ENCODE results near the gene SPOCK3. TPM values are rescaled to one million over a fixed set of nuclear protein-coding genes. Genes with fewer than 3 reads are reported as not detected.
"Not testable (repeated sequence)": the region's sequence is repeated elsewhere in the genome, so short reads cannot be mapped to it uniquely, and the experiment has no call there.

Gene SPOCK3
- total and polyA plus RNA-seq, 2 experiments from 2014 or later, result 1.6 to 4.1 TPM

DNA sequence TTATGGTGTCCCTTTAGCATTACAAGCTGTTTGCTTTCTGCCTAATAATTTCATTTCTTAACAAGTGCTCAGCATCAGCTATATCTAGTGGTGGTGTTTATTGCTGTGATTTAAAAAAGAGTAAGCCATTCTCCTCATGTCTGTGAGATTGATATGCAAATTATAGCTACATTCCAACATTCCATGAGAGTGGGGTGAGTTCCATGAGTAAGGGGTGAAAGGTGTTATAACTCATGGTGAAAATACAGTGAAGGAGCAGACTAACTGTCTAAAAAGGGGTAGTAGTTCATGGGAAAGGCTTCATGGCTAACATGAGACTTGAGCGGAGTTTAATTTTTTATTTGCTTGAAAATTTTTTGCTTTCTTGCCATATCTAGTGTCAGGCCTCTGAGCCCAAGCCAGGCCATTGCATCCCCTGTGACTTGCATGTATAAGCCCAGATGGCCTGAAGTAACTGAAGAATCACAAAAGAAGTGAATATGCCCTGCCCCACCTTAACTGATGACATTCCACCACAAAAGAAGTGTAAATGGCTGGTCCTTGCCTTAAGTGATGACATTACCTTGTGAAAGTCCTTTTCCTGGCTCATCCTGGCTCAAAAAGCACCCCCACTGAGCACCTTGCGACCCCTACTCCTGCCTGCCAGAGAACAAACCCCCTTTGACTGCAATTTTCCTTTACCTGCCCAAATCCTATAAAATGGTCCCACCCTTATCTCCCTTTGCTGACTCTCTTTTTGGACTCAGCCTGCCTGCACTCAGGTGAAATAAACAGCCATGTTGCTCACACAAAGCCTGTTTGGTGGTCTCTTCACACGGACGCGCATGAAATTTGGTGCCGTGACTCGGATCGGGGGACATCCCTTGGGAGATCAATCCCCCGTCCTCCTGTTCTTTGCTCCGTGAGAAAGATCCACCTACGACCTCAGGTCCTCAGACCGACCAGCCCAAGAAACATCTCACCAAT is 518.3 kb downstream of the SPOCK3 start:
- not testable (repeated sequence) for H3K36me3 ChIP-seq (ENCODE audit: insufficient read depth); H2AFZ ChIP-seq; H3F3A ChIP-seq (replicated peaks; ENCODE audit: low read depth); H3K27me3 ChIP-seq (ENCODE audit: insufficient read depth); H4K20me1 ChIP-seq (replicated peaks; ENCODE audit: insufficient read depth); H3K27me3 Mint-ChIP-seq (ENCODE audit: insufficient read depth, low read depth, poor library complexity); H3K9me2 ChIP-seq (ENCODE audit: insufficient read depth)
- Histone ChIP-seq H3K4me1 (ENCODE audit: insufficient read depth) (peaks cover 13% of the 10 kb centered on the region), H3K27ac (ENCODE audit: low read depth) (peak overlapping the region; percentile 95), H3K79me2 (replicated peaks; ENCODE audit: insufficient read depth) (peaks cover 17% of the 10 kb centered on the region), H3K4me2 (peak overlapping the region; percentile 4; the same call in 1 of the 2 replicates), H3K4me3 (peak overlapping the region; percentile 50)
- DNase-seq (ENCODE audit: low spot score) (peak; percentile 69), ATAC-seq (peak; percentile 90)
- H3K4me1 Mint-ChIP-seq, result peaks cover 17% of the 10 kb centered on the region
- TF ChIP-seq ZNF114 (CRISPR knock-in tag; IDR thresholded peaks at IDR 0.05), result 0 out of 2 replicates have a peak, but pooled peaks have one; percentile 52
- TF ChIP-seq NANOG (IDR thresholded peaks at IDR 0.05; ENCODE audit: borderline replicate concordance), result peak; percentile 70; the same call in 1 of the 2 replicates
- peaks cover 63% of the 10 kb centered on the region for H3K9me3 Mint-ChIP-seq
- peak overlapping the region; percentile 52; the same call in 2 of the 3 replicates for H3K4me3 Mint-ChIP-seq
- peak overlapping the region; percentile 92 for H3K27ac Mint-ChIP-seq
- peaks cover 79% of the 10 kb centered on the region for H3K36me3 Mint-ChIP-seq (ENCODE audit: low read depth)

DNA sequence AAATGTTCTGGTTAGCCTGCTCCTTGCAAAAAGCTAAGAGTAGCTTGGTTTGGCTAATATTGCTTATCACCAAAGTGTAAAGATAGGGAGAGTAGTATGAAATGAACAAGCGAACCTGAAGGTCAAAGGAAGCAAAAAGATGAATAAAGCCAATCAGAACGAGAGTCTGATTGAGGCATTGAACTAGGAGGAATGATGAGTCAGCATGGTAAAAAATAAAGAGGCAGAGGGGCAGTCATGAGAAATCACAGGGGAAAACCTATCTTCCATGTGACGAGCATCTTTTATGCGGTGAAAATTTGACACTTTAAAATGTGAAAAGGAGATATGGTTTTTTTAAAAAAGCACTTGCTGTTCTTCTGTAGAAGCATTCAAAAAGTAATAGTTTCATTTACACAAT is 533.7 kb downstream of the SPOCK3 start:
- H3F3A ChIP-seq (replicated peaks; ENCODE audit: low read depth), result no peaks in the 10 kb centered on the region
- H3K4me1 ChIP-seq (ENCODE audit: insufficient read depth), result no peaks in the 10 kb centered on the region
- ATAC-seq (no peak), DNase-seq (ENCODE audit: low spot score) (no peak)
- no peaks in the 10 kb centered on the region for H3K4me1 Mint-ChIP-seq
- no peak overlapping the region for H3K4me3 Mint-ChIP-seq
- H3K4me3 ChIP-seq, result no peak overlapping the region
- no peaks in the 10 kb centered on the region for H4K20me1 ChIP-seq (replicated peaks; ENCODE audit: insufficient read depth)
- no peak overlapping the region for H3K4me2 ChIP-seq
- H3K27me3 Mint-ChIP-seq (ENCODE audit: insufficient read depth, low read depth, poor library complexity), result no peaks in the 10 kb centered on the region
- peaks cover 22% of the 10 kb centered on the region for H3K9me3 Mint-ChIP-seq
- H3K36me3 Mint-ChIP-seq (ENCODE audit: low read depth), result peaks cover 14% of the 10 kb centered on the region; the same call in 2 of the 3 replicates
- H3K9me2 ChIP-seq (ENCODE audit: insufficient read depth), result no peaks in the 10 kb centered on the region; the same call in 1 of the 2 replicates
- no peak for TF ChIP-seq EZH2phosphoT487 (IDR thresholded peaks at IDR 0.05; ENCODE audit: unreplicated experiment)
- TF ChIP-seq EZH2 (IDR thresholded peaks at IDR 0.05; ENCODE audit: low read depth, unreplicated experiment), result no peak
- no peak for TF ChIP-seq STAT1 (IDR thresholded peaks at IDR 0.05; ENCODE audit: unreplicated experiment)
- TF ChIP-seq, protein P1, sequence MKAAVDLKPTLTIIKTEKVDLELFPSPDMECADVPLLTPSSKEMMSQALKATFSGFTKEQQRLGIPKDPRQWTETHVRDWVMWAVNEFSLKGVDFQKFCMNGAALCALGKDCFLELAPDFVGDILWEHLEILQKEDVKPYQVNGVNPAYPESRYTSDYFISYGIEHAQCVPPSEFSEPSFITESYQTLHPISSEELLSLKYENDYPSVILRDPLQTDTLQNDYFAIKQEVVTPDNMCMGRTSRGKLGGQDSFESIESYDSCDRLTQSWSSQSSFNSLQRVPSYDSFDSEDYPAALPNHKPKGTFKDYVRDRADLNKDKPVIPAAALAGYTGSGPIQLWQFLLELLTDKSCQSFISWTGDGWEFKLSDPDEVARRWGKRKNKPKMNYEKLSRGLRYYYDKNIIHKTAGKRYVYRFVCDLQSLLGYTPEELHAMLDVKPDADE (IDR thresholded peaks at IDR 0.05), result no peak
- no peak for TF ChIP-seq JUNB (IDR thresholded peaks at IDR 0.05; ENCODE audit: unreplicated experiment)
- no peak for TF ChIP-seq CREB1 (CRISPR knock-in tag; IDR thresholded peaks at IDR 0.05; ENCODE audit: low read depth)
- TF ChIP-seq, protein P2, sequence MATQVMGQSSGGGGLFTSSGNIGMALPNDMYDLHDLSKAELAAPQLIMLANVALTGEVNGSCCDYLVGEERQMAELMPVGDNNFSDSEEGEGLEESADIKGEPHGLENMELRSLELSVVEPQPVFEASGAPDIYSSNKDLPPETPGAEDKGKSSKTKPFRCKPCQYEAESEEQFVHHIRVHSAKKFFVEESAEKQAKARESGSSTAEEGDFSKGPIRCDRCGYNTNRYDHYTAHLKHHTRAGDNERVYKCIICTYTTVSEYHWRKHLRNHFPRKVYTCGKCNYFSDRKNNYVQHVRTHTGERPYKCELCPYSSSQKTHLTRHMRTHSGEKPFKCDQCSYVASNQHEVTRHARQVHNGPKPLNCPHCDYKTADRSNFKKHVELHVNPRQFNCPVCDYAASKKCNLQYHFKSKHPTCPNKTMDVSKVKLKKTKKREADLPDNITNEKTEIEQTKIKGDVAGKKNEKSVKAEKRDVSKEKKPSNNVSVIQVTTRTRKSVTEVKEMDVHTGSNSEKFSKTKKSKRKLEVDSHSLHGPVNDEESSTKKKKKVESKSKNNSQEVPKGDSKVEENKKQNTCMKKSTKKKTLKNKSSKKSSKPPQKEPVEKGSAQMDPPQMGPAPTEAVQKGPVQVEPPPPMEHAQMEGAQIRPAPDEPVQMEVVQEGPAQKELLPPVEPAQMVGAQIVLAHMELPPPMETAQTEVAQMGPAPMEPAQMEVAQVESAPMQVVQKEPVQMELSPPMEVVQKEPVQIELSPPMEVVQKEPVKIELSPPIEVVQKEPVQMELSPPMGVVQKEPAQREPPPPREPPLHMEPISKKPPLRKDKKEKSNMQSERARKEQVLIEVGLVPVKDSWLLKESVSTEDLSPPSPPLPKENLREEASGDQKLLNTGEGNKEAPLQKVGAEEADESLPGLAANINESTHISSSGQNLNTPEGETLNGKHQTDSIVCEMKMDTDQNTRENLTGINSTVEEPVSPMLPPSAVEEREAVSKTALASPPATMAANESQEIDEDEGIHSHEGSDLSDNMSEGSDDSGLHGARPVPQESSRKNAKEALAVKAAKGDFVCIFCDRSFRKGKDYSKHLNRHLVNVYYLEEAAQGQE (IDR thresholded peaks at IDR 0.05; ENCODE audit: unreplicated experiment), result no peak
- no peak for TF ChIP-seq POLR2AphosphoS5 (IDR thresholded peaks at IDR 0.05; ENCODE audit: low read depth)
- no peaks in the 10 kb centered on the region for H3K79me2 ChIP-seq (replicated peaks; ENCODE audit: insufficient read depth)
- no peak overlapping the region for H3K27ac ChIP-seq (ENCODE audit: low read depth)
- H3K27me3 ChIP-seq (ENCODE audit: insufficient read depth), result no peaks in the 10 kb centered on the region
- no peaks in the 10 kb centered on the region for H3K36me3 ChIP-seq (ENCODE audit: insufficient read depth)
- H3K27ac Mint-ChIP-seq, result peak overlapping the region; percentile 21; the same call in 1 of the 2 replicates
- no peak overlapping the region for H2AFZ ChIP-seq

Data from GM23338 (cell line).